ENCODE data around the gene TUBD1. TPM values are rescaled to one million over a fixed set of nuclear protein-coding genes. Genes with fewer than 3 reads are reported as not detected.

The TUBD1 gene
- polyA plus RNA-seq, 1 experiment: 2.3 TPM

- no peak for TF ChIP-seq CTCF (IDR thresholded peaks at IDR 0.05; ENCODE audit: insufficient read depth, low read depth, low read length)
- ChIA-PET CTCF (interaction anchor here (1.2 to 1.5 kb wide), 2 partner anchors 9 to 76 kb away, joined by 3 to 6 read pairs; no protein-coding TSS in a partner anchor), POLR2A (interaction anchor here (0.6 kb wide), 1 partner anchor 28 kb away, joined by 3 read pairs; no protein-coding TSS in a partner anchor)
- Histone ChIP-seq H3K36me3 (ENCODE audit: control insufficient read depth, insufficient read depth, low read length) (no peaks in the 10 kb centered on the region), H3K27me3 (ENCODE audit: control insufficient read depth, insufficient read depth, low read length) (no peaks in the 10 kb centered on the region), H3K4me3 (ENCODE audit: low read depth, low read length) (no peak overlapping the region)
- no peak for DNase-seq (ENCODE audit: low read depth)
These were observed 64.3 kb downstream of the TUBD1 start for GRCh38 chr17:59828478-59828760.

- no peak for DNase-seq (ENCODE audit: low read depth)
- POLR2A ChIA-PET: interaction anchor here (0.6 to 1.2 kb wide), 3 partner anchors 9 to 681 kb away, joined by 3 to 4 read pairs (median 3); no protein-coding TSS in a partner anchor
These were observed 64.8 kb downstream of the TUBD1 start for GRCh38 chr17:59827721-59828477.

GRCh38 chr17:59826706-59827453 lies 65.9 kb downstream of the TUBD1 start:
- POLR2A ChIA-PET: interaction anchor here (0.6 to 1.2 kb wide), 2 partner anchors 10 to 680 kb away, joined by 3 to 4 read pairs; no protein-coding TSS in a partner anchor
- DNase-seq (ENCODE audit: low read depth): no peak
- Histone ChIP-seq H3K4me3 (ENCODE audit: low read depth, low read length) (no peak overlapping the region), H3K27me3 (ENCODE audit: control insufficient read depth, insufficient read depth, low read length) (no peaks in the 10 kb centered on the region), H3K36me3 (ENCODE audit: control insufficient read depth, insufficient read depth, low read length) (no peaks in the 10 kb centered on the region)
- no peak for TF ChIP-seq CTCF (IDR thresholded peaks at IDR 0.05; ENCODE audit: insufficient read depth, low read depth, low read length)
- CTCF ChIA-PET: interaction anchor here (1.5 kb wide), 1 partner anchor 74 kb away, joined by 6 read pairs; no protein-coding TSS in a partner anchor

More at GRCh38 chr17:59827721-59828477, 64.8 kb downstream of the TUBD1 start:
- no peaks in the 10 kb centered on the region for H3K27me3 ChIP-seq (ENCODE audit: control insufficient read depth, insufficient read depth, low read length)
- no peak for TF ChIP-seq CTCF (IDR thresholded peaks at IDR 0.05; ENCODE audit: insufficient read depth, low read depth, low read length)
- no peaks in the 10 kb centered on the region for H3K36me3 ChIP-seq (ENCODE audit: control insufficient read depth, insufficient read depth, low read length)
- CTCF ChIA-PET: interaction anchor here (1.2 to 1.5 kb wide), 2 partner anchors 9 to 75 kb away, joined by 3 to 6 read pairs; no protein-coding TSS in a partner anchor
- no peak overlapping the region for H3K4me3 ChIP-seq (ENCODE audit: low read depth, low read length)

- H3K4me3 ChIP-seq (ENCODE audit: low read depth, low read length): no peak overlapping the region
- H3K36me3 ChIP-seq (ENCODE audit: control insufficient read depth, insufficient read depth, low read length): no peaks in the 10 kb centered on the region
- ChIA-PET POLR2A (interaction anchor here (0.5 kb wide), 1 partner anchor 14 kb away, joined by 3 read pairs; no protein-coding TSS in a partner anchor), CTCF (no interaction called here)
- no peak for DNase-seq (ENCODE audit: low read depth)
- H3K27me3 ChIP-seq (ENCODE audit: control insufficient read depth, insufficient read depth, low read length): no peaks in the 10 kb centered on the region
- no peak for TF ChIP-seq CTCF (IDR thresholded peaks at IDR 0.05; ENCODE audit: insufficient read depth, low read depth, low read length)
These were observed 67.0 kb downstream of the TUBD1 start for GRCh38 chr17:59825533-59826322.

All from BJ (cell line).